Stimulated activated CD4-positive, alpha-beta T cell treated with anti-CD3 and anti-CD28 coated beads, Interleukin-15, amount 100 ng/mL, for 48 hours (primary cell): ENCODE data around the gene PTPRN2.
"Not testable (repeated sequence)": the region's sequence is repeated elsewhere in the genome, so short reads cannot be mapped to it uniquely, and the experiment has no call there.

Source experiments
- DNase-seq, 2 donors: peaks; one replicate each; pipeline ENCODE4 v3.0.0-alpha.2; 2020; ENCODE audit warnings: low read depth in 2 of 2

PTPRN2 gene

DNA sequence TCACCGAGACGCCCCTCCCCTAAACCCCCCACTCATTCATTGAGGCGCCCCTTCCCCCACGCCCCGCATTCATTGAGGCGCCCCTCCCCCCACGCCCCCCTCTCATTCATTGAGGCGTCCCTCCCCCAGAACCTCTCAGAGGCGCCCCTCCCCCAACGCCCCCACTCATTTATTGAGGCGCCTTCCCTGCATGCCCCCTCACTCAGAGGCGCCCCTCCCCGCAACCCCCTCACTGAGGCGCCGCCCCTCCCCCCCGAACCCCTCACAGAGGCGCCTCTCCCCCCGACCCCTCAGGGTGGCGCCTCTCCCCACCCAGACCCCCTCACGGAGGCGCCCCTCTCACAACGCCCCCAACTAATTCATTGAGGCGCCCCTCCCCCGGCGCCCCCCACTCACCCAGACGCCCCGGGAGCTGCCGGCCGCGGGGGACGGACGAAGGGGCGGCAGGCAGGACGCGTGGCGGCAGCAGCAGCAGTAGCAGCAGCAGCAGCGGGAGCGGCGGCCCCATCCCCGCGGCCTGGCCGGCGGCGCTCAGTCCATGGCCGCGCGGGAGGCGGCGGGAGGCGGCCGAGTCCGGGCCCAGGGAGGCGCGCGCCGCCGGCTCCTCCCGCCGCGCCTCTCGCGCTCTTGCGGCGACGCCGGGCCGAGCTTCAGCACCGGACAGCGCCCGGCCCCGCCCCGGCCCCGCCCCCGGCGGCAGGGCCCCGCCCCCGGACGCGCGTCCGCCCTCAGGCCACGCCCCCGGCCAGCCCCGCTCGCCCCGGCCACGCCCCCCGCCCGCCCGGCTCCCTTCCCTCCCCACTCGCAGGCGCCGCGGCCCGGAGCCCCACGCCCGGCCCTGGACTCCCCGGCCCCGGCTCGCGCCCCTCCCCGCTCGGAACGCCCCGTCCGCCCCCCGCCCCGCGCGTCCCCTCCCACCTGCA lies at the start of gene PTPRN2:
PTPRN2 (minus strand) TSS at position 662 of the 923 bp plus-strand sequence.
- DNase-seq, result peak; percentile 13 to 47

DNA sequence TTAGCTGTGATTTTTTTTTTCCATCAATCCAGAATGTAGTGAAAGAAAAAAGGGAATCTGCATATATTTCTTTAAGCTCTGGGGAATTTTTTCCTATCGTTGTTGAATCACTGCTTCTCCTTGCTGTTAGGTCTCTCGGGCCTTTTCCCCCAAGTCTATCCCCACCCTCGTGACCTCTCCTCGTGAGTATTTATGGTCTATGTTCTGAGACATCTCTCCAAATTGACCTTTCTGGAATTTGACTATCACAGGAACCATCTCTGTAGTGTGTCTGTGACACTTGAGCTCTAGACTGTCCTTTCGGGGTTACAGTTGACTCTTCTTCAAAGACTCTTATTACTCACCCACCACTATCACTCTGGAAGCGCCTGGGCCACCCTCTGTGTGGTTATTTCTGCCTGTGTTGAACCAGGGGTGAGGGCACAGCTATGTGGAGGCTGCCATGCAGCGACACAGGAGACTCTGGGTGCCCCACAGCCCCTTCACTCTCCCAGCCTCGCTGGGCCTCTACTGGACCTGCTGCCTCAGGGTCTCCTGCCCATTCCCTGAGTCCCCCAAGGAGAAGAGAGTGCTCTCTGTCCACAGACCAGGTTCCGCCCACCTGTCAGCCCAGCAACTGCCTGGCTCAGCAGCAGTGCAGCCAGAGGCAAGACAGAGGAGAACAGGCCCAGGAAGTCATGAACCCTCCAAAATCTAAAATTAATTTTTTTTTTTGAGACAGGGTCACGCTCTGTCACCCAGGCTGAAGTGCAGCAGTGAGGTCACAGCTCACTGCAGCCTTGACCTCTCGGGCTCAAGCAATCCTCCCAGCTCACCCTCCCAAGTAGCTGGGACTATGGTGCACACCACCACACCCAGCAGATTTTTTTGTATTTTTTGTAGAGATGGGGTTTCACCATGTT lies 45.7 kb upstream of the PTPRN2 start:
- DNase-seq, result no peak

DNA sequence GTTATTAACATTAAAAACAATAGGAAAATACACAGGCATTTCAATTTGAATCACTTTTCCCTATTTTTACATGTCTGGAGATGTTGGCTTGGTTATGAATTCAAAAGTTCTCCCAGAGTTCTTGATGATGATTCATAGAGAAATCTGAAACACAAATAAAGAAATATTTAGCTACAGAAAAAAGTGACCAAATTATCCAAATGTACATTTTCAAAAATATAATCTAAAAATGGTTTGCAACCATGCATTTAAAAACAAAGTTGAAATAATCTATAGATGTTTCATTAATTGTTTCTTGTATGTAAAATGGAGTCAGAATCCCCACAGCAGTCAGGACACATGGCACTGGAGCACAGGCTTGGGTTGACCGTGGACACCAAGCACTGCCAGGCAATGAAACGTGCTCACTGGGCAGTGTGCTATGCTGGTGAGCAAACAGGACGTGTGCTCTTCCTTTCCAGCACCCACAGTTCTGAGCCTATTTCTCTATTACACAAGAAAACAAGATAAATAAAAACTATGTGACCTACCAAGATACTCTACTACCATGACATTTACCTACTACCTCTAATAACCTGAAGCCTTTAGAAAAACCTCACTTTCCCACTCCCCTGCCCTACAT lies 44.1 kb upstream of the PTPRN2 start:
- no peak for DNase-seq

DNA sequence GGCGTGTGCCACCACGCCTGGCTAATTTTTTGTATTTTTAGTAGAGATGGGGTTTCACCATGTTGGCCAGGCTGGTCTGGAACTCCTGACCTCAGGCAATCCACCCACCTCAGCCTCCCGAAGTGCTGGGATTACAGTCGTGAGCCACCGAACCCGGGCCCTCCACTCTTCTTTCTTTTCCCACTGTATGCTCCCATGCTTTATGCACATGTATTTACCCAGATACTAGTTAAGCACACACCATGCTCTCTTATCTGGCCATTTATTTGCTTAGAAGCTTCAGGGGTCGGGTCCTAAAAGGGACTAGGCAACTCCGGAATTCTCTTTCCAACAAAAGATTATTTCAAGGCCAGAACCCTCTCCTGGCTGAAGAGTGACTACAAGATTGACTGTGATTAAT lies 38.7 kb upstream of the PTPRN2 start:
- not testable (repeated sequence) for DNase-seq

DNA sequence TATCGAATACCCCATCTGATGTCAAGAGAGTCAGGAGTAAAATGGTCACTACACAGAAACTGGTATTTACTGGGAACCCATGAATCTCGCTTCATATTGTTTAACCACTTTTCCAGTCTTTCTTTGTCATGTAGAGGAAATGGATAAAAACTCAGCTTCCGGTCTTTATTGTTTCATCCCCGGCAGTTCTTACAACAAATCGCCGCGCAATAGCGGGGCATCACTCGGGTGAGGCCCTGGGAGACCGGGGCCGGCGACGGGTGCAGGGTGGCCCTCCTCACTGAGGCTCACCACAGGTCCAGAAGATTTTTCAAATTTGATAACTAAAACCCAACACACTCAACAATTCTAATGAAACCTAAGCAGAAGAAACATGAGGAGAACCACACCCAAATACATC lies 35.6 kb upstream of the PTPRN2 start:
- no peak for DNase-seq

DNA sequence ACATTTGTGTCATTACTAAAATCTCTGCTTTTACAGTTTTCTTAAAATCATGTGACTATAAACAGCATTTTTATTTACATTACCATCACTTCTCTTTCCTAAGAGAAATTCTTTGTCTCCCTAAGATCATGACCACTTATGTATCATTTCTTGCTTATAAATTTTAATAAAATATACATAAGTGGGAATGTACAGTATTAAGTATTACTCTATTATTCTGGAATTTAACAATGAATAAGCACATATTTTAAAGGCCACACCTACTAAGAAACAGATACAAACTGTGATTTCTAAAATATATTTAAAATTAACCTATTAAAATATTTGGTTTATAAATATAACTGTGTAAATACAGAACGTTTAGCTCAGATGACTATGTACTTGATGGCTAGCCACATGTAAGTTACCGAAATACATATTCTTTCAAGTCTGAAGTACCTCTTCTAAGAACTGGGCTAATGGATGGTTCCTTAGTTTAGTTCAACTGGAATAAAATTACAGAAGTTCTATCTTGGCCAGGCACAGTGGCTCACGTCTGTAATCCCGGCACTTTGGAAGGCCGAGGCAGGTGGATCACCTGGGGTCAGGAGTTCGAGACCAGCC lies 33.3 kb upstream of the PTPRN2 start:
- DNase-seq, result no peak

DNA sequence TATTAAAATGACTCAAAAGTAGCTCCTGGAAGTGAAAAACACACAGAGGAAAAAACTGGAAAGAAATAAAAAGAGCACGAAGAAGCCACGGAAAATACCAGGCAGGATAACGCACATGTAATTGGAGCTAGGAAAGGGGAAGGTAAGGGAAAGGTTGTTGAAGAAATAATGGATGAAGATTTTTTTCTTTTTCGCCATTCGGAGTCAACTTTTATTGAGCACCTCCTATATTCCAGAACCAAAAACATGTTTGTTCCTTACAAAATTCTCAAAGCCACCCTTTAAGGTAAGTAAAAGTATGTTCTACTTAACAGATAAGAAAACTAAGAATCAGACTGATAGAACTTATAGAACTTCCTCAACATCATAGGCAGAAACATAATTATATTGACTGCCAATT lies 32.8 kb upstream of the PTPRN2 start:
- no peak for DNase-seq

DNA sequence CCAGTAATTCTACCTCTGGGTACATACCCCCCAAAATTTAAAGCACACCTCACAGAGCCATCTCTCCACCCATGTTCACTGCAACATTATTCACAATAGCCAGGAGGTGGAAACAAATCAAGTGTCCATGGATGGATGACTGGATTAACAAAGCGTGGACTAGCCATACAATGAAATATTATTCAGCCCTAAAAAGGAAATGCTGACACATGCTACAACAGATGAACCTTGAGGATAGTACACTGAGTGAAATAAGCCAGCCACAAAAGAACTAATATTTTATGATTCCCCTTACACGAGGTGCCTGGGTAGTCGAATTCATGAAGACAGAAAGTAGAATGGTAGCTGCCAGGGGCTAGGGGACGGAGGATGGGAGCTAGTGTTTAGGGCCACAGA lies 31.1 kb upstream of the PTPRN2 start:
- DNase-seq, result no peak

DNA sequence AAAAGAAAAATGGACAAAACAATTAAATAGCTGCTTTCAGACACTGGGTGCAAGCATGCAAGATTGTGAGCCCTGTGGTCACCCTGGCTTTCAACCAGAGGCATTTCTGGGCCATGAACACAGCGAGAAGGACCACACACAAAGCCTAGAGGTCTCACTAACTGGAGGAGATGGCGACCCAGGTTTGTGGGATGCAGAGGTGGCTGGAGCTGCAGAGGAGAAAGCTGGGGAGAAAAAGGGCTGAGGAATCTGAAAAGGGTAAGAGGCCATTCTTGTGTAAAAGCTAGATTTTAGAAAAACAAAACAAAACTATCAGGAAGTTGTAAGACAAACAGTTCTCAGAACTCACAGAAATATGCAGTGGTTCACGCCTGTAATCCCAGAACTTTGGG lies 30.1 kb upstream of the PTPRN2 start:
- DNase-seq, result no peak

DNA sequence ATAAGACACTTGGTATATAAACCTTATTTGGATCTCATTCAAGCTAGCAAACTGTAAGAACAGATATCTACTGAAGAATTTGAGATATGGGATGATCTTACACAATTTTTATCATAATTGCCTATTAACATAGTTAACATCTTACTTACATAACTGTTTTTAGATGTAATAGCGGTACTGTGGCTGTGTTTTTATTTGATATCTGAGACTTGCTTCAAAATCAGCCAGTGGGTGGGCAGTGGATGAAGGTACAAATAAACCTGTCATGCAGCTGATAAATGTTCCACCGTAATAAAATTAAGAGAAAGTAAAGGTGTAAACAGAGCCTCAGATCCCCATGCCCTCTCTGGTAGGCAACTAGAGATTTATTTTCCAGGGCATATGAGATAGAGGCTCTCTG lies 28.4 kb upstream of the PTPRN2 start:
- no peak for DNase-seq

DNA sequence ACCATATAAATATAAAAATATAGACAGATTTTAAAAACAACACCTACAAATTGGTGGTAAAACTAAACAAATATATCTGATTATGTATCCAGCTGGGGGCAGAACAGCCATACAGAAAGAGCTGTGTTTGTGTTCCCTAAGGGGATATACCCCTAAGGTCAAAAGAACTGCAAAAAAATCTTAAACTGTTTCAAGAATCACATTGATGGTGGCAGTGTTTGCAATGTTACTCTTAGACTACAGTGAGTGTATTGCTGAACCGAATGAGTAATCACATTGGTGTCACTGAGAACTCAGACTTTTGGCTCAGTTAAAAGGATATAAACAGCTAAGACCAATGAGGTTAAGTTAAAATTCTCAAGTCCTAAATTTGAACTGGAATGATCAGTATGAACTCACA lies 27.1 kb upstream of the PTPRN2 start:
- DNase-seq, result no peak

DNA sequence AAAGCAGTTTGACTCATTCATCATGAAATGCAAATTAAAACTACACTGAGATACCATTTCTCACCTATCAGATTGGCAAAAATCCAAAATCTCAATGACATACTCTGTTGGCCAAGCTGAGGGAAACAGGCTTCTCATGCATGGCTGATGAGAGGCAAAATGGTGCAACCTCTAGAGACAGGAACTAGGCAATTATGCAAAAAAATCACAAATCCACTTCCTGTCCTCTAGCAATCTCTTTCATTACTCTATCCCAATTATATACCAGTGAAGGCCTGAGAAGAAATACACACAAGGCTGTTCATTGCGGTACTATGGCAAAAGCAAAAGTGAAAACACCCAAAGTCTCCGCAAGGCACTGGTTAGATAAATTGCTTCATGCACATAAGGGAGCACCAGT lies 25.9 kb upstream of the PTPRN2 start:
- no peak for DNase-seq

DNA sequence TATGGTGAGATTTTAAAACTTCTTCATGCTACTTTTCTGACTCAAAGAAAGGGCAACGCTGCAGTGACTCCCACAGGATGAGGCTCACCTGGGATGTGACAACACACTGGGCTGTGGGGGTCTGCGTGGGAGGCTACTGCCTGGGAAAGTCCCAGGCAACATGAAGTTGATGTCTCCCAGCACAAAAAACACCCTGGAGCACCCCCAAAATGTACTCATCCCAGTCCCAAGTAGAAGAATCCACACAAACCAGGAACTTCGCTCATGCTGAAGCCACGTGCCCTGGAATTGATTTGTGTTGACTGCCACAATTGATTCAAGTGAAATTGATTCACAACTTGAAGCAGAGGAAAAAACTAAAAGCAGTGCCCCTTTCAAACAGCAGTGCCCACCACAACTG lies 24.9 kb upstream of the PTPRN2 start:
- DNase-seq, result no peak

DNA sequence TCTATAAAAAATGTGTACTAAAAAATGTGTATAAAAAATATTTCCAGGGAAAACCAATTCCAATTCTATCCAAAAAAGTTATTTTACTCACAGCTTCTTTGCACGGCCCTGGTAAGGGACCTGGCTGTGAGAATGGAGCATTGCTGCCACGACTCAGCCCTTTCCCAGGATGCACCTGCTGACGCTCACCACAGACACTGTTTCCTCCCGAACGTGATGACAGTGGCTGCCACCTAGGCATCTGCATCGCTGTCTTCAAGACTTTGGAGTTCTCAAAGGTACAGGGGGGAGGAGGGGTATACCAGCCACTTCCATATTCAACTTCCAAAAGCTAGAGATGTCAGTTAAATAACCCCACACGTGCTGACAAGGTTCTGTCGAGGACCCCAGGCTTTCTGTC lies 23.9 kb upstream of the PTPRN2 start:
- no peak for DNase-seq

DNA sequence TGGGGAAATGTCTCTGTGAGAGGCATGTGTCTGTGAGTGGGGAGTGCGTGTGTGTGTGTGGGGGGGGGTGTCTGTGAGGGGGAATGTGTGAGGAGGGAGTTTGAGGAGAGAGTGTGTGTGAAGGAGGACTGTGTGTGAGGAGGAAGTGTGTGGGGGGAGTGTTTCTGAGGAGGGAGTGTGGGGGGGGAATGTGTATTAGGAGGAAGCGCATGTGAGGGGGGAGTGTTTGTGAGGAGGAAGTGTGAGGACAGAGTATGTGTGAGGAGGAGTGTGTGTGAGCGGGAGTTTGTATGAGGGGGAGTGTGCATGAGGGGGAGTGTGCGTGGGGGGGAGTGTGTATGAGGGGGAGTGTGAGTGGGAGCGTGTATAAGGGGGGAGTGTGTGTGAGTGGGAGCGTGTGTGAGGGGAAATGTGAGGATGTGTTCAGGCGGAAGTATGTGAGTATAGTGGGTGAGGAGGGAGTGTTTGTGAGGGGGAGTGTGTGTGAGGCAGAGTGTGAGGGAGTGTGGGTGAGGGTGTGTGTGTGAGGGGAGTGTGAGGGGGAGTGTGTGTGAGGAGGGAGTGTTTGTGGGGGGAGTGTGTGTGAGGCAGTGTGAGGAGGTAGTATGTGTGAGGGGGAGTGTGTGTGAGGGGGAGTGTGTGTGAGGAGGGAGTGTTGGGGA lies 21.8 kb upstream of the PTPRN2 start:
- DNase-seq, result no peak

DNA sequence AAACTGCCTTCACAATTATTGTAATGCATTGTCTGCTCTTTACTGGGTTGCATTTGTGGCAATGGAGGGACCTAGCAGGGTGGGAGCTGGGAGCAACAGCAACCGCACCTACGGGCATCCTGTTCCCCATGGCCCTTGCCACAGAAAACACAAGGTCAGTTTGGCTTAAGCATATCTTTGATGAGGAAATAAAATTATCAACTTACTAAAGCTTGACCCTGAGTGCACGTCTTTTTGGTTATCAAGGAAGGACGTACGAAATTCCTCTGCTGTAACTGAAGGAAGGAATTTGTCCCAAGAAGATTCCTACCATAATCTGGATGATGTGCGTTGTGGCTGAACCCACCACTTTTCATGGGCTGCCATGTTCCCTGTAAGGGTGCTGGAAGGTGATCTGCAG lies 19.9 kb upstream of the PTPRN2 start:
- no peak for DNase-seq

DNA sequence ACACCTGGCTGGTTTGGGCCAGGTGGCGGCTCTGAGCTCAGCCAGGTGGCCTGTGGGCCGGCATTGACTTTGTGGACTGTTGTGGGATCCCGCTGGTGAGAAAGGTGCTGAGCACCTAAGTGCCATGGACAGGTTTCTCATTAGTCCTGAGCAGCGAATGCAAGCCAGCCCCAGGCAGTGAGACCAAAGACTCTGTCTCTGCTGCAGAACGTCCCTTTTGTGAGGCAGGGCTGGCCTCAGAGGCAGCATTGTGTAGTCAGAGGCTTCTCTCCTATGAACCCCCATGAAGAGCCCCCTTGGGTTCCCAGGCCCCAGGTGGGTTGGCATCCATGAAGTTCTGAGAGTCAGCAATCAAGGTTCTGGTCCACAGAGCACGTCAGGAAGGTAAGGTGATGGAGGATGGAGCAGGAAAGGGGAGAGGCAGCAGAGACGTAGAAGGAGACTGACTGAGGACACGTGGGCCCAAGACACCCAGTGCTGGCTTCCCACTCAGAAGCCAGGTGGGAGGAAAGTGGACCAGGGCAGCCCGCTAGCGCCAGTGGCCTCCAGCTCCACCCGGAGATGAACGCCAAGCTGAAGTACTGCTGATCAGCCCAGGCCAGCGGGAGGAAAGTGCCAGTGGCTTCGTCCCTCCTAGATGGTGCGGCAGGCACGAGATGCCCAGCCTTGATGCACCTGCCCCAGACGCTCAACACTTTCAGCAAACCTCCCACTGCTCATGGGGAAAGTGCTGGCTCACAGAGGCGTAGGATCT lies 19.2 kb upstream of the PTPRN2 start:
- no peak for DNase-seq

DNA sequence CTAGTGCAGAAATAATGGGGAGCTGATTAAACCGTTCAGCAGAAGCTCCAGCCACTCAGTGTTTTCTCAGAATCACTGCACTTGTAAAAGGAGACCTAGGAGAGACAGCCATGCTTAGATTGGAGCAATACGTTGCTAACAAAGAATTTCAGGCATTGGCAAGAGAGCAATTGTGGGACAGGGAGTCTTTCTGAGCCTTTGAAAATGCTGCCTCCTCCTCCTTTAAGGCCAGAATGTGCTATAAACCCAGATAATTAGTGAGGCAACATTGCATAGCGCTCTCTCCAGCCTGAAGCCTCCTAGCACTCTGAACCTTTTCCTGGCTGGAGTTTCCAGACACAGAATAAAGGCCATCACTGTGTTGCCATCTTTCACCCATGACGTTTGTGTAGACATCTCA lies 18.5 kb upstream of the PTPRN2 start:
- DNase-seq, result no peak

DNA sequence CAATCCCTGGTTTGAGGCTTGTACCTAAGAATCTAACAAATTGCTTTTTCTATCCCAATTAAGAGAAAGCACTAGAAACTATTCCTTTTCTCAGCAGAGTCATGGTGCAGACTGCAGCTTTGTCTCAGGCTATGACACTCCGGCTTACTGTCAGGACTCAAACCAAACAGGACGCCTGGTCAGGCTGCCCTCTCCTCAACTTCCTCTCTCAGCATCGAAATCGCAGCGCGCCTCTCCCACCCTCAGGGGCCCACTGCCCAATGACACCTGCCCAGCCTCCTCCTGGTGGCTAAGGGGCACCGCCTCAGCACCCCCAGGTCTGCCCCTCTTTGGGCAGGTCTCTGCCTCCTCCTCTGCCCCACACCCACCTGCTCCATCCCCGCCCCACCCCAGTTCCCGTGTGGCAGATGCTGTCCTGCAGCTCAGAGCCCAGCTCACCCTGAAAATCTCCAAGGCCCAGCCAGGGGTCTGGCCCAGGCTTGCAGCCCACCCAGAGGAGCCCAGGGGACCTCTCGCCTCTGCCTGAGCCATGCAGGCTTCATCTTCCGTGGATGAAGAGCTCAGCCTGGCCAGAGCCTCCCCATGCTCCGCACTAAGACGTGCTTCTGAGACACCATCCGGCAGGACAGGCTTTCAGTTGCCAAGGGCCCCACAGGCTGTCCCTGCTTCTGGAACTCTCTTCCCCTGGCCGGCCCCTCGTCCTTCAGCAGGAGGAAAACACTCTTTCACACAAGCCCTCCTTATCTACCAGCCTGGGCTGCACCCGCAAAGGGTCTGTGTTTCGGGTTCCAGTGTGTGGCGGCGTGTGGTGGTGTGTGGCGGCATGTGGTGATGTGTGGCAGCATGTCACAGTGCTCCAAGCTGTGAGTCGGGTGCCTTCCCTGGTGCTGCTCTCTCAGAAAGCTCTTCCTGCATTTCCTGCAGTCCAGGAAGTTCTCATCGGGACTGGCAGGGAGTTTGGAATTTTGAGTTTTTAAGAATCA lies 16.4 kb upstream of the PTPRN2 start:
- no peak for DNase-seq
